HepG2 (cell line): ENCODE results near the gene TM4SF1. TPM values are rescaled to one million over a fixed set of nuclear protein-coding genes. Genes with fewer than 3 reads are reported as not detected.

Experiments used
- FOXA3 ChIP-seq: IDR thresholded peaks from 2 replicates; pipeline ENCODE4 v1.6.1; 2016; ENCODE audit warnings: missing genetic modification reagents, missing compliant biosample characterization
- IKZF1 ChIP-seq: fragments of 450-650 bp; IDR thresholded peaks from 2 replicates; pipeline ENCODE4 v1.7.1; 2016
- IRF2 ChIP-seq: IDR thresholded peaks from 2 replicates; pipeline ENCODE4 v1.6.1; 2018; ENCODE audit warnings: missing genetic modification reagents, missing compliant biosample characterization
- KLF16 ChIP-seq, 2 experiments: sonication (generic) in 1 of 2; formaldehyde crosslinking in 1 of 2; IDR thresholded peaks; 2 replicates each; pipeline versions ENCODE4 v1.6.1 to v1.8.0; 2016 to 2023; ENCODE audit warnings: missing genetic modification reagents in 2 of 2, missing compliant biosample characterization in 1 of 2
- NFE2L1 ChIP-seq: sonication (generic); formaldehyde crosslinking; IDR thresholded peaks from 2 replicates; pipeline ENCODE4 v1.4.0; 2020; ENCODE audit warnings: missing genetic modification reagents, mild to moderate bottlenecking, borderline replicate concordance
- PAX8 ChIP-seq: sonication (generic); formaldehyde crosslinking; IDR thresholded peaks from 2 replicates; pipeline ENCODE4 v1.8.0; 2022; ENCODE audit warnings: mild to moderate bottlenecking, missing genetic modification reagents, borderline replicate concordance
- SNAI1 ChIP-seq: sonication (generic); formaldehyde crosslinking; IDR thresholded peaks from 2 replicates; pipeline ENCODE4 v1.5.0; 2020; ENCODE audit warnings: mild to moderate bottlenecking, missing genetic modification reagents, borderline replicate concordance
- SNRNP70 ChIP-seq: fragments of 200-400 bp; formaldehyde crosslinking; IDR thresholded peaks from 2 replicates; pipeline ENCODE4 v1.6.1; 2017; ENCODE audit warnings: mild to moderate bottlenecking, low read depth, low read length, moderate library complexity
- ZMYM2 ChIP-seq: sonication (generic); formaldehyde crosslinking; IDR thresholded peaks from 2 replicates; pipeline ENCODE4 v1.8.0; 2022; ENCODE audit warnings: mild to moderate bottlenecking, missing genetic modification reagents
- ZNF121 ChIP-seq: sonication (generic); formaldehyde crosslinking; IDR thresholded peaks from 2 replicates; pipeline ENCODE4 v1.5.0; 2020; ENCODE audit warnings: mild to moderate bottlenecking, missing genetic modification reagents
- ZNF30 ChIP-seq: sonication (generic); formaldehyde crosslinking; IDR thresholded peaks from 2 replicates; pipeline ENCODE4 v1.5.0; 2020; ENCODE audit warnings: mild to moderate bottlenecking, missing genetic modification reagents
- ZNF317 ChIP-seq: sonication (generic); formaldehyde crosslinking; IDR thresholded peaks from 2 replicates; pipeline ENCODE4 v1.5.0; 2020; ENCODE audit warnings: mild to moderate bottlenecking, missing genetic modification reagents
- ZNF577 ChIP-seq: sonication (generic); formaldehyde crosslinking; IDR thresholded peaks from 2 replicates; pipeline ENCODE4 v1.4.0; 2020; ENCODE audit warnings: mild to moderate bottlenecking, low read depth, missing genetic modification reagents, borderline replicate concordance
- ZNF720 ChIP-seq: sonication (generic); formaldehyde crosslinking; IDR thresholded peaks from 2 replicates; pipeline ENCODE4 v1.4.0; 2020; ENCODE audit warnings: missing genetic modification reagents
- polyA plus RNA-seq, 8 experiments: library from polyadenylated mRNA; depleted of rRNA in 3 of 8; stranded (reverse) in 7 of 8; unstranded in 1 of 8; fragments of >200 nt; fragmentation: Illumina TruSeq in 4 of 8; extraction: Trizol in 4 of 8; gene quantifications; 2 replicates each; pipeline versions ENCODE4 v1.2.1 to v1.2.3, GENCODE V29; 2011 to 2016; ENCODE audit warnings: low read depth in 4 of 8, missing spikeins in 1 of 8, mixed read lengths in 1 of 8; ENCODE audit not compliant: insufficient read depth in 1 of 8
- total RNA-seq, 5 experiments: library from RNA; depleted of rRNA; stranded (reverse); fragments of >200 nt; fragmentation: Illumina TruSeq; extraction: Trizol; gene quantifications; 2 replicates each; pipeline ENCODE4 v1.2.3, GENCODE V29; 2016; ENCODE audit warnings: low read depth in 1 of 5
- TF ChIP-seq, protein P1 (sequence below): sonication (generic); formaldehyde crosslinking; IDR thresholded peaks from 2 replicates; pipeline ENCODE4 v1.5.0; 2020; ENCODE audit warnings: mild to moderate bottlenecking, missing genetic modification reagents
- TF ChIP-seq, protein P2 (sequence below): sonication (generic); formaldehyde crosslinking; conservative IDR thresholded peaks from 2 replicates; pipeline ENCODE4 v1.5.0; 2020; ENCODE audit warnings: missing genetic modification reagents
- TF ChIP-seq, protein P3 (sequence below): sonication (generic); formaldehyde crosslinking; IDR thresholded peaks from 2 replicates; pipeline ENCODE4 v1.9.0; 2021; ENCODE audit warnings: mild to moderate bottlenecking, missing genetic modification reagents
- TF ChIP-seq, protein P4 (sequence below): IDR thresholded peaks from 2 replicates; pipeline ENCODE4 v1.6.1; 2016; ENCODE audit warnings: missing biosample characterization, missing genetic modification reagents, low read depth

The TM4SF1 gene
- total and polyA plus RNA-seq, 2 of the 13 experiments (the other 11 are each of a cell fraction or from before 2014, with no cell fraction given): 431 to 1,359 TPM

DNA sequence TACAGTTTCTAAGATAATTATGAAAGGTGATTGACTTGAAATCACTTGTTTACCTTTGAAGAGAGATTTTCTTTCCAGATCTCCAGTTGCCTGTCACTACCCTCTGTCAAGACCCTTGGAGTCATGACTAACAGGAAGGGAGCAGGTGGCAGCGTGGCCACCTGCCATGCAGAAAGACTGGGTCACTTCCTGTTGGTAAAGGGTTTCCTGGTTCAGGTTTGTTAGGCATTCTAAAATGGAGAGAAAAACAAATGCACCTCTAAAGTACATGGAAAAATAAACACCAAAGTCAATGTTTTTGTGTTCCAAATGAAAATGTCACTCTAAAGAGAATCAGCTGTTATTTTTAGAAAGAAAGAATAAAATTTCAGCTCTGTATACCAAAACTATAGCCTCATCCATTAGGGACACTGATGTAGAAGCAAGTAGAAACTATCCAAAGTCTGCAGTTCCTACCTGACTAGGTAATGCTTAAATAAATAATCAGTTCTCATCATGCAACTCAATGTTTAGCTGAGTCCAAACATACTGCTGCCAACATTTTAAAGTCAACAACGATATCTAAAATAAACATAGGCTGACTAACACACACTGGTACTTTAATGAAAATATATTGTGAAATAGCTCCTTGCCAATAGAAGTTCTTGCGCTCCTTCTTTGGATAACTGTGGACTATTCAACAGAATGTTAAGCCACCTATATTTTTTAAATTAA, 23.9 kb upstream of the TM4SF1 start (continued):
- TF ChIP-seq, protein P1, sequence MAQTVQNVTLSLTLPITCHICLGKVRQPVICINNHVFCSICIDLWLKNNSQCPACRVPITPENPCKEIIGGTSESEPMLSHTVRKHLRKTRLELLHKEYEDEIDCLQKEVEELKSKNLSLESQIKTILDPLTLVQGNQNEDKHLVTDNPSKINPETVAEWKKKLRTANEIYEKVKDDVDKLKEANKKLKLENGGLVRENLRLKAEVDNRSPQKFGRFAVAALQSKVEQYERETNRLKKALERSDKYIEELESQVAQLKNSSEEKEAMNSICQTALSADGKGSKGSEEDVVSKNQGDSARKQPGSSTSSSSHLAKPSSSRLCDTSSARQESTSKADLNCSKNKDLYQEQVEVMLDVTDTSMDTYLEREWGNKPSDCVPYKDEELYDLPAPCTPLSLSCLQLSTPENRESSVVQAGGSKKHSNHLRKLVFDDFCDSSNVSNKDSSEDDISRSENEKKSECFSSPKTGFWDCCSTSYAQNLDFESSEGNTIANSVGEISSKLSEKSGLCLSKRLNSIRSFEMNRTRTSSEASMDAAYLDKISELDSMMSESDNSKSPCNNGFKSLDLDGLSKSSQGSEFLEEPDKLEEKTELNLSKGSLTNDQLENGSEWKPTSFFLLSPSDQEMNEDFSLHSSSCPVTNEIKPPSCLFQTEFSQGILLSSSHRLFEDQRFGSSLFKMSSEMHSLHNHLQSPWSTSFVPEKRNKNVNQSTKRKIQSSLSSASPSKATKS (CRISPR knock-in tag): no peak
- no peak for TF ChIP-seq ZNF30
- TF ChIP-seq SNAI1 (CRISPR knock-in tag): no peak
- TF ChIP-seq, protein P2, sequence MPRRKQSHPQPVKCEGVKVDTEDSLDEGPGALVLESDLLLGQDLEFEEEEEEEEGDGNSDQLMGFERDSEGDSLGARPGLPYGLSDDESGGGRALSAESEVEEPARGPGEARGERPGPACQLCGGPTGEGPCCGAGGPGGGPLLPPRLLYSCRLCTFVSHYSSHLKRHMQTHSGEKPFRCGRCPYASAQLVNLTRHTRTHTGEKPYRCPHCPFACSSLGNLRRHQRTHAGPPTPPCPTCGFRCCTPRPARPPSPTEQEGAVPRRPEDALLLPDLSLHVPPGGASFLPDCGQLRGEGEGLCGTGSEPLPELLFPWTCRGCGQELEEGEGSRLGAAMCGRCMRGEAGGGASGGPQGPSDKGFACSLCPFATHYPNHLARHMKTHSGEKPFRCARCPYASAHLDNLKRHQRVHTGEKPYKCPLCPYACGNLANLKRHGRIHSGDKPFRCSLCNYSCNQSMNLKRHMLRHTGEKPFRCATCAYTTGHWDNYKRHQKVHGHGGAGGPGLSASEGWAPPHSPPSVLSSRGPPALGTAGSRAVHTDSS (CRISPR knock-in tag): no peak
- TF ChIP-seq SNRNP70: no peak
- no peak for TF ChIP-seq ZNF121 (CRISPR knock-in tag)
- TF ChIP-seq IKZF1: no peak
- TF ChIP-seq ZMYM2 (CRISPR knock-in tag): no peak
- TF ChIP-seq FOXA3 (CRISPR knock-in tag): peak; percentile 99
- TF ChIP-seq, protein P3, sequence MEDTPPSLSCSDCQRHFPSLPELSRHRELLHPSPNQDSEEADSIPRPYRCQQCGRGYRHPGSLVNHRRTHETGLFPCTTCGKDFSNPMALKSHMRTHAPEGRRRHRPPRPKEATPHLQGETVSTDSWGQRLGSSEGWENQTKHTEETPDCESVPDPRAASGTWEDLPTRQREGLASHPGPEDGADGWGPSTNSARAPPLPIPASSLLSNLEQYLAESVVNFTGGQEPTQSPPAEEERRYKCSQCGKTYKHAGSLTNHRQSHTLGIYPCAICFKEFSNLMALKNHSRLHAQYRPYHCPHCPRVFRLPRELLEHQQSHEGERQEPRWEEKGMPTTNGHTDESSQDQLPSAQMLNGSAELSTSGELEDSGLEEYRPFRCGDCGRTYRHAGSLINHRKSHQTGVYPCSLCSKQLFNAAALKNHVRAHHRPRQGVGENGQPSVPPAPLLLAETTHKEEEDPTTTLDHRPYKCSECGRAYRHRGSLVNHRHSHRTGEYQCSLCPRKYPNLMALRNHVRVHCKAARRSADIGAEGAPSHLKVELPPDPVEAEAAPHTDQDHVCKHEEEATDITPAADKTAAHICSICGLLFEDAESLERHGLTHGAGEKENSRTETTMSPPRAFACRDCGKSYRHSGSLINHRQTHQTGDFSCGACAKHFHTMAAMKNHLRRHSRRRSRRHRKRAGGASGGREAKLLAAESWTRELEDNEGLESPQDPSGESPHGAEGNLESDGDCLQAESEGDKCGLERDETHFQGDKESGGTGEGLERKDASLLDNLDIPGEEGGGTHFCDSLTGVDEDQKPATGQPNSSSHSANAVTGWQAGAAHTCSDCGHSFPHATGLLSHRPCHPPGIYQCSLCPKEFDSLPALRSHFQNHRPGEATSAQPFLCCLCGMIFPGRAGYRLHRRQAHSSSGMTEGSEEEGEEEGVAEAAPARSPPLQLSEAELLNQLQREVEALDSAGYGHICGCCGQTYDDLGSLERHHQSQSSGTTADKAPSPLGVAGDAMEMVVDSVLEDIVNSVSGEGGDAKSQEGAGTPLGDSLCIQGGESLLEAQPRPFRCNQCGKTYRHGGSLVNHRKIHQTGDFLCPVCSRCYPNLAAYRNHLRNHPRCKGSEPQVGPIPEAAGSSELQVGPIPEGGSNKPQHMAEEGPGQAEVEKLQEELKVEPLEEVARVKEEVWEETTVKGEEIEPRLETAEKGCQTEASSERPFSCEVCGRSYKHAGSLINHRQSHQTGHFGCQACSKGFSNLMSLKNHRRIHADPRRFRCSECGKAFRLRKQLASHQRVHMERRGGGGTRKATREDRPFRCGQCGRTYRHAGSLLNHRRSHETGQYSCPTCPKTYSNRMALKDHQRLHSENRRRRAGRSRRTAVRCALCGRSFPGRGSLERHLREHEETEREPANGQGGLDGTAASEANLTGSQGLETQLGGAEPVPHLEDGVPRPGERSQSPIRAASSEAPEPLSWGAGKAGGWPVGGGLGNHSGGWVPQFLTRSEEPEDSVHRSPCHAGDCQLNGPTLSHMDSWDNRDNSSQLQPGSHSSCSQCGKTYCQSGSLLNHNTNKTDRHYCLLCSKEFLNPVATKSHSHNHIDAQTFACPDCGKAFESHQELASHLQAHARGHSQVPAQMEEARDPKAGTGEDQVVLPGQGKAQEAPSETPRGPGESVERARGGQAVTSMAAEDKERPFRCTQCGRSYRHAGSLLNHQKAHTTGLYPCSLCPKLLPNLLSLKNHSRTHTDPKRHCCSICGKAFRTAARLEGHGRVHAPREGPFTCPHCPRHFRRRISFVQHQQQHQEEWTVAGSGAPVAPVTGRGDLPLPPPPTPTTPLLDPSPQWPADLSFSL (CRISPR knock-in tag): no peak
- 0 out of 4 replicates have a peak, but pooled peaks of 1 of the 2 experiments have one; percentile 67 for TF ChIP-seq KLF16 (CRISPR knock-in tag; IDR thresholded peaks at IDR 0.05)
- TF ChIP-seq ZNF317 (CRISPR knock-in tag): peak; percentile 74; the same call in 1 of the 2 replicates
- no peak for TF ChIP-seq ZNF577 (CRISPR knock-in tag)
- TF ChIP-seq, protein P4, sequence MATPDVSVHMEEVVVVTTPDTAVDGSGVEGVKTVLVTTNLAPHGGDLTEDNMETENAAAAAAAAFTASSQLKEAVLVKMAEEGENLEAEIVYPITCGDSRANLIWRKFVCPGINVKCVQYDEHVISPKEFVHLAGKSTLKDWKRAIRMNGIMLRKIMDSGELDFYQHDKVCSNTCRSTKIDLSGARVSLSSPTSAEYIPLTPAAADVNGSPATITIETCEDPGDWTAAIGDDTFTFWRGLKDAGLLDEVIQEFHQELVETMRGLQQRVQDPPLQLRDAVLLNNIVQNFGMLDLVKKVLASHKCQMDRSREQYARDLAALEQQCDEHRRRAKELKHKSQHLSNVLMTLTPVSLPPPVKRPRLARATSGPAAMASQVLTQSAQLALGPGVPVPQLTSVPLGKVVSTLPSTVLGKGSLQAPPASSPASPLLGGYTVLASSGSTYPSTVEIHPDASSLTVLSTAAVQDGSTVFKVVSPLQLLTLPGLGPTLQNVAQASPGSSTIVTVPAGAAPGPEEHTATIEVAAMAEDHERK (CRISPR knock-in tag): no peak; the same call in 1 of the 2 replicates
- TF ChIP-seq NFE2L1 (CRISPR knock-in tag): no peak
- peak; percentile 90; the same call in 1 of the 2 replicates for TF ChIP-seq IRF2 (CRISPR knock-in tag)
- TF ChIP-seq ZNF720 (CRISPR knock-in tag): no peak
- TF ChIP-seq PAX8 (CRISPR knock-in tag): no peak
